HEK293 (cell line): ENCODE results near the gene DAAM2.

Experiments
- CTCF ChIA-PET: fragments of 350-600 bp; formaldehyde crosslinking; extraction: SDS; loops from one replicate; lab custom pipeline; 2021; ENCODE audit warnings: antibody characterized with exemption; lab: Yijun Ruan, JAX
- POLR2A ChIA-PET: fragments of 300-600 bp; formaldehyde crosslinking; extraction: SDS; loops from one replicate; lab custom pipeline; 2020; ENCODE audit warnings: antibody characterized with exemption, inconsistent platforms; lab: Yijun Ruan, JAX
- H3K27ac ChIP-seq: fragments of 200-500 bp; sonication (Bioruptor generic); 2 replicates; pipeline ENCODE4 v1.5.1; 2014; ENCODE audit warnings: low read depth, low read length, control low read depth, inconsistent platforms; ENCODE audit errors: extremely low read depth
- H3K36me3 ChIP-seq, 2 experiments: fragments of 200-500 bp in 1 of 2; sonication (Bioruptor generic) in 1 of 2; 1 replicate in 1 of 2; 2 replicates in 1 of 2; pipeline ENCODE4 v1.5.1; 2014 to 2017; ENCODE audit warnings: inconsistent platforms in 2 of 2, low read length in 2 of 2; ENCODE audit not compliant: control insufficient read depth in 2 of 2, insufficient read depth in 1 of 2
- H3K4me1 ChIP-seq: fragments of 200-500 bp; sonication (Bioruptor generic); 2 replicates; pipeline ENCODE4 v1.5.1; 2014; ENCODE audit warnings: mild to moderate bottlenecking, low read length, inconsistent platforms; ENCODE audit not compliant: control insufficient read depth, insufficient read depth
- H3K4me3 ChIP-seq: 2 replicates; pipeline ENCODE4 v1.5.1; 2011; ENCODE audit warnings: low read depth, mild to moderate bottlenecking, control low read depth, low read length, moderate library complexity
- H3K9me3 ChIP-seq: fragments of 200-500 bp; sonication (Bioruptor generic); 2 replicates; pipeline ENCODE4 v1.5.1; 2014; ENCODE audit warnings: low read depth, low read length, inconsistent platforms; ENCODE audit not compliant: control insufficient read depth, insufficient read depth
- ELK4 ChIP-seq: IDR thresholded peaks from 2 replicates; pipeline ENCODE4 v1.6.1; 2011; ENCODE audit warnings: mild to moderate bottlenecking, low read depth, low read length, borderline replicate concordance
- GLI2 ChIP-seq: fragments of 450-650 bp; formaldehyde crosslinking; IDR thresholded peaks from 2 replicates; pipeline ENCODE4; 2017; ENCODE audit warnings: missing biosample characterization, missing genetic modification characterization, low read depth, borderline replicate concordance
- PRDM2 ChIP-seq: fragments of 450-650 bp; formaldehyde crosslinking; IDR thresholded peaks from 2 replicates; pipeline ENCODE4 v1.5.1; 2016; ENCODE audit warnings: missing biosample characterization, missing genetic modification characterization, borderline replicate concordance
- PRDM6 ChIP-seq: fragments of 450-650 bp; formaldehyde crosslinking; IDR thresholded peaks from 2 replicates; pipeline ENCODE4 v1.5.1; 2017; ENCODE audit warnings: missing biosample characterization, missing genetic modification characterization
- REPIN1 ChIP-seq: fragments of 450-650 bp; formaldehyde crosslinking; IDR thresholded peaks from 2 replicates; pipeline ENCODE4 v1.5.1; 2017; ENCODE audit warnings: missing biosample characterization, missing genetic modification characterization, low read depth
- ZFP37 ChIP-seq: fragments of 450-650 bp; formaldehyde crosslinking; IDR thresholded peaks from 2 replicates; pipeline ENCODE4 v1.5.1; 2016; ENCODE audit warnings: missing biosample characterization, missing genetic modification characterization
- ZNF157 ChIP-seq: fragments of 450-650 bp; formaldehyde crosslinking; IDR thresholded peaks from 2 replicates; pipeline ENCODE4 v1.5.1; 2016; ENCODE audit warnings: missing biosample characterization, missing genetic modification characterization
- ZNF266 ChIP-seq: fragments of 450-650 bp; formaldehyde crosslinking; IDR thresholded peaks from 2 replicates; pipeline ENCODE4 v1.5.1; 2016; ENCODE audit warnings: missing biosample characterization, missing genetic modification characterization, low read depth
- ZNF335 ChIP-seq: fragments of 450-650 bp; formaldehyde crosslinking; conservative IDR thresholded peaks from 2 replicates; pipeline ENCODE4 v1.5.1; 2016; ENCODE audit warnings: missing biosample characterization, missing genetic modification characterization
- ZNF366 ChIP-seq: fragments of 450-650 bp; formaldehyde crosslinking; conservative IDR thresholded peaks from 2 replicates; pipeline ENCODE4 v1.5.1; 2016; ENCODE audit warnings: missing biosample characterization, missing genetic modification characterization
- ZNF473 ChIP-seq: fragments of 450-650 bp; formaldehyde crosslinking; IDR thresholded peaks from 2 replicates; pipeline ENCODE4 v1.5.1; 2017; ENCODE audit warnings: missing biosample characterization, missing genetic modification characterization
- ZNF596 ChIP-seq: fragments of 450-650 bp; IDR thresholded peaks from 2 replicates; pipeline ENCODE4 v1.5.0; 2018; ENCODE audit warnings: missing biosample characterization, mild to moderate bottlenecking, missing genetic modification characterization, moderate library complexity
- ZSCAN16 ChIP-seq: fragments of 450-650 bp; formaldehyde crosslinking; IDR thresholded peaks from 2 replicates; pipeline ENCODE4 v1.5.1; 2016; ENCODE audit warnings: missing biosample characterization, missing genetic modification characterization
- ZSCAN30 ChIP-seq: fragments of 450-650 bp; IDR thresholded peaks from 2 replicates; pipeline ENCODE4 v1.5.1; 2018; ENCODE audit warnings: missing biosample characterization, mild to moderate bottlenecking, missing genetic modification characterization, moderate library complexity

Gene DAAM2

GRCh38 chr6:39839445-39839844 is 47.3 kb downstream of the DAAM2 start (continued):
- TF ChIP-seq PRDM2 (tag by site-specific recombination) (no peak), ZSCAN16 (tag by site-specific recombination) (no peak), ZNF157 (no peak), ZNF473 (no peak), PRDM6 (tag by site-specific recombination) (no peak), ZNF266 (tag by site-specific recombination) (no peak), ZNF366 (tag by site-specific recombination) (no peak)

GRCh38 chr6:39840781-39841180 is 48.6 kb downstream of the DAAM2 start:
- CTCF ChIA-PET = interaction anchor here (0.8 kb wide), 1 partner anchor 25 kb away, joined by 4 read pairs; no protein-coding TSS in a partner anchor
- Histone ChIP-seq H3K4me1 (no peaks in the 10 kb centered on the region), H3K27ac (no peak overlapping the region), H3K4me3 (no peak overlapping the region), H3K36me3 (no peaks in the 10 kb centered on the region), H3K9me3 (no peaks in the 10 kb centered on the region)
- POLR2A ChIA-PET = no interaction called here
- no peak for TF ChIP-seq ZSCAN30 (tag by site-specific recombination)
- no peak for TF ChIP-seq ZFP37
- no peak for TF ChIP-seq GLI2 (tag by site-specific recombination)
- no peak for TF ChIP-seq ELK4
- TF ChIP-seq ZNF335 (tag by site-specific recombination) = no peak

- H3K27ac ChIP-seq = no peak overlapping the region
- ChIA-PET POLR2A (no interaction called here), CTCF (interaction anchor here (0.8 to 1.1 kb wide), 3 partner anchors 8 to 471 kb away, joined by 3 to 4 read pairs (median 3); no protein-coding TSS in a partner anchor)
- no peaks in the 10 kb centered on the region for H3K36me3 ChIP-seq
- H3K4me3 ChIP-seq = no peak overlapping the region
- no peaks in the 10 kb centered on the region for H3K9me3 ChIP-seq
- no peaks in the 10 kb centered on the region for H3K4me1 ChIP-seq
- 0 out of 2 replicates have a peak, but pooled peaks have one; percentile 8 for TF ChIP-seq ZNF596 (tag by site-specific recombination)
- no peak for TF ChIP-seq REPIN1 (tag by site-specific recombination)
Observed at GRCh38 chr6:39841291-39841690, 49.1 kb downstream of the DAAM2 start.
